ENCODE measurements around the gene C19orf25. TPM values are rescaled to one million over a fixed set of nuclear protein-coding genes. Genes with fewer than 3 reads are reported as not detected.
A peak's percentile ranks its signal among the peaks of the same experiment; 100 is the strongest.

C19orf25 gene
- total and polyA plus RNA-seq, 2 of the 13 experiments (the other 11 are each of a cell fraction or from before 2014, with no cell fraction given): 14.2 to 32.4 TPM

- 0 out of 2 replicates have a peak, but pooled peaks have one; percentile 36 for TF ChIP-seq FOXO4 (CRISPR knock-in tag; conservative IDR thresholded peaks at IDR 0.05)
Measured at GRCh38 chr19:1495799-1496713, 17.0 kb upstream of the C19orf25 start (continued).

GRCh38 chr19:1495051-1495798, 16.2 kb upstream of the C19orf25 start:
- Histone ChIP-seq H3K4me3 (replicated peaks in 1 of 3; ENCODE audit: insufficient read depth in 1 of 3, low read depth in 2 of 3, low read length in 3 of 3) (no peak overlapping the region), H3K9ac (ENCODE audit: insufficient read depth, low read depth, low read length) (no peak overlapping the region), H3K79me2 (ENCODE audit: insufficient read depth, low read length) (peaks cover 6% of the 10 kb centered on the region), H3K36me3 (replicated peaks in 1 of 2; ENCODE audit: control insufficient read depth in 1 of 2, insufficient read depth in 2 of 2, low read length in 2 of 2) (no peaks in the 10 kb centered on the region), H3K27ac (ENCODE audit: extremely low read length, insufficient read depth, low read length) (no peak overlapping the region), H2AFZ (ENCODE audit: low read length) (no peak overlapping the region), H3K9me3 (ENCODE audit: low read length) (no peaks in the 10 kb centered on the region), H4K20me1 (ENCODE audit: insufficient read depth, low read length) (no peaks in the 10 kb centered on the region), H3K4me2 (ENCODE audit: low read depth, low read length) (no peak overlapping the region), H3K4me1 (ENCODE audit: insufficient read depth, low read length) (peaks cover 51% of the 10 kb centered on the region), H3K27me3 (ENCODE audit: control insufficient read depth in 1 of 2, insufficient read depth in 2 of 2, low read length in 2 of 2) (no peaks in the 10 kb centered on the region)
- 73% methylated on average over 13 of the region's 37 CpGs for WGBS (ENCODE audit: low lambda C conversion rate)
- no TSS peak for BruUV-seq (replicated peaks)
- CTCF ChIA-PET (ENCODE audit: low intra/inter-chr PET ratio, low total read pairs): no interaction called here
- DNase-seq (ENCODE audit: low spot score) (no peak), FAIRE-seq (no peak), ATAC-seq (no peak)
- intact Hi-C loops (cut with micrococcal nuclease; ENCODE audit: unreplicated experiment): no loop called here
- in situ Hi-C loops (cut with HindIII; ENCODE audit: extremely low pct_ligation_motif_present, low pct_unique_long_range_greater_than_20kb): no loop called here
- POLR2A ChIA-PET: no interaction called here
- TF ChIP-seq ZFP91 (CRISPR knock-in tag; IDR thresholded peaks at IDR 0.05; ENCODE audit: borderline replicate concordance) (0 out of 2 replicates have a peak, but pooled peaks have one; percentile 28), PCBP2 (optimal IDR thresholded peaks at IDR 0.05; ENCODE audit: low read depth, low read length, poor library complexity, severe bottlenecking) (no peak), AGO1 (IDR thresholded peaks at IDR 0.05; ENCODE audit: low read depth, low read length, poor library complexity, severe bottlenecking) (peak; percentile 81)
